SK-N-SH (cell line): ENCODE measurements around the gene SNRNP70. TPM values are rescaled to one million over a fixed set of nuclear protein-coding genes. Genes with fewer than 3 reads are reported as not detected.

Source experiments
- CTCF ChIA-PET: fragments of 300-600, 350-600 bp; formaldehyde crosslinking; extraction: SDS; loops from one replicate; lab custom pipeline; 2021; lab: Yijun Ruan, JAX
- POLR2A ChIA-PET: fragments of 350-600 bp; sonication (Branson Sonifier 250); formaldehyde crosslinking; extraction: SDS; loops from one replicate; lab custom pipeline; 2020; ENCODE audit warnings: antibody characterized with exemption, inconsistent platforms; lab: Yijun Ruan, JAX
- DNase-seq: peaks from one replicate; pipeline ENCODE4 v3.0.0; 2012
- H2AFZ ChIP-seq: fragments of 200-600 bp; sonication (generic); 2 replicates; pipeline ENCODE4 v1.8.1; 2016; ENCODE audit warnings: antibody characterized with exemption, mild to moderate bottlenecking, low read depth
- H3F3A ChIP-seq: fragments of 200-600 bp; sonication (generic); replicated peaks from 2 replicates; pipeline ENCODE3; 2016; ENCODE audit warnings: antibody characterized with exemption, mild to moderate bottlenecking; ENCODE audit not compliant: insufficient read depth
- H3K27ac ChIP-seq, 2 experiments: fragments of 200-500 bp in 1 of 2; fragments of 200-600 bp in 1 of 2; sonication (Bioruptor generic) in 1 of 2; sonication (generic), shearing (Covaris generic) in 1 of 2; 2 replicates each; pipeline versions ENCODE4 v1.5.1 to v1.6.1; 2014 to 2016; ENCODE audit warnings: low read depth in 2 of 2, inconsistent platforms in 1 of 2, low read length in 1 of 2, mild to moderate bottlenecking in 1 of 2, mixed read lengths in 1 of 2
- H3K27me3 ChIP-seq: fragments of 200-600 bp; sonication (generic), shearing (Covaris generic); 2 replicates; pipeline ENCODE4 v1.6.1; 2016; ENCODE audit warnings: mixed run types; ENCODE audit not compliant: insufficient read depth
- H3K36me3 ChIP-seq, 2 experiments: fragments of 200-500 bp in 1 of 2; fragments of 200-600 bp in 1 of 2; sonication (Bioruptor generic) in 1 of 2; sonication (generic) in 1 of 2; replicated peaks in 1 of 2; 2 replicates each; pipeline versions ENCODE3 to v1.5.1; 2014 to 2016; ENCODE audit warnings: low read length in 1 of 2, mild to moderate bottlenecking in 1 of 2; ENCODE audit not compliant: insufficient read depth in 2 of 2, control insufficient read depth in 1 of 2
- H3K4me1 ChIP-seq, 2 experiments: fragments of 200-500 bp in 1 of 2; fragments of 200-600 bp in 1 of 2; sonication (Bioruptor generic) in 1 of 2; sonication (generic), shearing (Covaris generic) in 1 of 2; 2 replicates each; pipeline versions ENCODE4 v1.5.1 to v1.6.1; 2014 to 2016; ENCODE audit warnings: low read depth in 1 of 2, low read length in 1 of 2, mixed run types in 1 of 2; ENCODE audit not compliant: insufficient read depth in 2 of 2, control insufficient read depth in 1 of 2
- H3K4me2 ChIP-seq: fragments of 200-600 bp; sonication (generic), shearing (Covaris generic); 2 replicates; pipeline ENCODE4 v1.6.1; 2017; ENCODE audit warnings: mixed run types
- H3K4me3 ChIP-seq, 2 experiments: fragments of 200-500 bp in 1 of 2; fragments of 200-600 bp in 1 of 2; sonication (Bioruptor generic) in 1 of 2; sonication (generic), shearing (Covaris generic) in 1 of 2; 2 replicates each; pipeline versions ENCODE4 v1.5.1 to v1.8.1; 2014 to 2016; ENCODE audit warnings: low read depth in 2 of 2, inconsistent platforms in 1 of 2, low read length in 1 of 2, mild to moderate bottlenecking in 1 of 2, mixed read lengths in 1 of 2, moderate library complexity in 1 of 2
- H3K79me2 ChIP-seq: fragments of 200-600 bp; sonication (generic); 2 replicates; pipeline ENCODE4 v1.8.1; 2017; ENCODE audit warnings: mild to moderate bottlenecking; ENCODE audit not compliant: insufficient read depth
- H3K9ac ChIP-seq: fragments of 200-600 bp; sonication (generic); 2 replicates; pipeline ENCODE4 v1.6.1; 2017; ENCODE audit warnings: mixed run types
- H3K9me2 ChIP-seq: fragments of 200-600 bp; sonication (generic); 2 replicates; pipeline ENCODE4 v1.6.1; 2017; ENCODE audit warnings: mixed run types
- H3K9me3 ChIP-seq: fragments of 200-600 bp; sonication (generic); 2 replicates; pipeline ENCODE4 v1.6.1; 2017; ENCODE audit warnings: mixed run types, mild to moderate bottlenecking, moderate library complexity
- H4K20me1 ChIP-seq: fragments of 200-600 bp; sonication (generic); 2 replicates; pipeline ENCODE4 v1.6.1; 2017; ENCODE audit warnings: mild to moderate bottlenecking, mixed run types; ENCODE audit not compliant: insufficient read depth
- CTCF ChIP-seq: fragments of 200-600 bp; sonication (generic); IDR thresholded peaks from 2 replicates; pipeline ENCODE4 v1.6.1; 2017; ENCODE audit warnings: antibody characterized with exemption, mild to moderate bottlenecking, moderate library complexity
- ELF1 ChIP-seq: IDR thresholded peaks from 2 replicates; pipeline ENCODE4 v1.4.0; 2012
- MXI1 ChIP-seq: IDR thresholded peaks from 2 replicates; pipeline ENCODE4 v1.6.1; 2012; ENCODE audit warnings: mild to moderate bottlenecking, low read depth, low read length, improper control_type of control experiment
- NFIC ChIP-seq: IDR thresholded peaks from 2 replicates; pipeline ENCODE4 v1.4.0; 2012; ENCODE audit warnings: borderline replicate concordance
- POLR2AphosphoS5 ChIP-seq: IDR thresholded peaks from 2 replicates; pipeline ENCODE4 v1.6.1; 2012; ENCODE audit warnings: low read depth, low read length
- RAD21 ChIP-seq: IDR thresholded peaks from 2 replicates; pipeline ENCODE4 v1.6.1; 2012; ENCODE audit warnings: mild to moderate bottlenecking, low read length
- SMC3 ChIP-seq: IDR thresholded peaks from 2 replicates; pipeline ENCODE4 v1.6.1; 2012; ENCODE audit warnings: low read depth, low read length, improper control_type of control experiment
- WGBS: methylation state at CpG from one replicate; pipeline ENCODE4 v1.1.6; 2017; ENCODE audit warnings: low lambda C conversion rate; 5-methylcytosine and 5-hydroxymethylcytosine counted together
- polyA plus RNA-seq, 3 experiments: library from polyadenylated mRNA; depleted of rRNA; stranded (reverse); fragments of >200 nt; gene quantifications; 2 replicates each; pipeline ENCODE4 v1.2.3, GENCODE V29; 2012

Gene SNRNP70
- polyA plus RNA-seq, 1 of the 3 experiments (the other 2 are of a cell fraction), result 359 TPM

- ChIA-PET CTCF (interaction anchor here (0.9 to 2.9 kb wide), 7 partner anchors 16 to 121 kb away, joined by 3 to 19 read pairs (median 10); partner anchors contain the start of gene PPFIA3), POLR2A (no interaction called here)
- 90% methylated on average over 30 of the region's 30 CpGs for WGBS
- Histone ChIP-seq H3K27me3 (no peaks in the 10 kb centered on the region), H4K20me1 (peaks cover 55% of the 10 kb centered on the region), H3K79me2 (peaks cover 37% of the 10 kb centered on the region), H3K9ac (no peak overlapping the region), H3K27ac (no peak overlapping the region), H3K9me2 (no peaks in the 10 kb centered on the region), H3K4me1 (peaks cover 0 to 3% of the 10 kb centered on the region in 2 experiments; a peak in 1 of 4 replicates), H3K36me3 (peaks cover 43 to 81% of the 10 kb centered on the region in 2 experiments), H2AFZ (no peak overlapping the region), H3K4me2 (no peak overlapping the region)
- no peak for DNase-seq
- TF ChIP-seq NFIC, result no peak
- TF ChIP-seq POLR2AphosphoS5, result peak; percentile 36; the same call in 1 of the 2 replicates
- TF ChIP-seq, all 33 proteins: peak for 1
- peaks cover 56% of the 10 kb centered on the region for H3F3A ChIP-seq
- H3K9me3 ChIP-seq, result no peaks in the 10 kb centered on the region
- H3K4me3 ChIP-seq, result no peak overlapping the region
Measured at GRCh38 chr19:49104229-49104864, 19.1 kb downstream of the SNRNP70 start.

- peak; percentile 80 for DNase-seq
- Histone ChIP-seq H2AFZ (no peak overlapping the region), H3K9me2 (no peaks in the 10 kb centered on the region), H3K27me3 (no peaks in the 10 kb centered on the region), H3F3A (peaks cover 73% of the 10 kb centered on the region), H4K20me1 (peaks cover 53% of the 10 kb centered on the region), H3K9me3 (no peaks in the 10 kb centered on the region), H3K4me2 (no peak overlapping the region), H3K4me1 (peaks cover 3 to 13% of the 10 kb centered on the region in 2 experiments; a peak in 2 of 4 replicates), H3K36me3 (peaks cover 29 to 73% of the 10 kb centered on the region in 2 experiments), H3K79me2 (peaks cover 24% of the 10 kb centered on the region), H3K4me3 (no peak overlapping the region; a peak in 1 of 4 replicates), H3K27ac (no peak overlapping the region), H3K9ac (no peak overlapping the region)
- CTCF ChIA-PET, result interaction anchor here (0.6 to 2.9 kb wide), 22 partner anchors 8 to 113 kb away, joined by 3 to 43 read pairs (median 5); partner anchors contain the start of genes LIN7B, PPFIA3 and RUVBL2
- POLR2A ChIA-PET, result interaction anchor here (1.3 kb wide), 1 partner anchor 9 kb away, joined by 4 read pairs; no protein-coding TSS in a partner anchor
- TF ChIP-seq RAD21 (peak; percentile 41), MXI1 (peak; percentile 62; the same call in 1 of the 2 replicates), ELF1 (no peak), CTCF (peak; percentile 90), POLR2AphosphoS5 (no peak), SMC3 (peak; percentile 32; the same call in 1 of the 2 replicates)
- WGBS, result 51% methylated on average over 12 of the region's 12 CpGs
Measured at GRCh38 chr19:49106648-49107135, 21.4 kb downstream of the SNRNP70 start.
